ENCODE data around the gene LGI1. TPM values are rescaled to one million over a fixed set of nuclear protein-coding genes. Genes with fewer than 3 reads are reported as not detected.

LGI1 gene
- polyA plus RNA-seq, 1 experiment: not detected

DNA sequence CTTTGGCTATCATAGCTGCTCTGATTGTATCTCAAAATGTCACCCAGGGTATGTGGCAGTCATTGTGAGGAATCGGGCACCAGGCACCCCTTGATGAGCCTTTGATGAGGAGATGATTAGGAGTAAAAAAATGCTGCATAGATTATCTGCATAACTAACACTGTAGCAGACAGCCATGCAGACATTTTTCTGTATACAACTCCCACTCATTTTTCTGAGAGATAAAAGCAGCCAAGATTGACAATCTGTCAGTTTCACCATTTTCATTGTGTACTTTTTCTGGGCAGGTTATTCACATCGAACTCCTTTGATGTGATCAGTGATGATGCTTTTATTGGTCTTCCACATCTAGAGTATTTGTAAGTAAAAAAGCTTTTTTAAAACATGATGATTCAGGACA lies 19.4 kb downstream of the LGI1 start:
- no peak for DNase-seq (ENCODE audit: low read depth)
- ChIA-PET POLR2A (no interaction called here), CTCF (interaction anchor here (0.8 kb wide), 1 partner anchor 23 kb away, joined by 3 read pairs; no protein-coding TSS in a partner anchor)
- no peak overlapping the region for H3K4me3 ChIP-seq (ENCODE audit: low read depth, low read length)
- no peaks in the 10 kb centered on the region; the same call in 1 of the 2 replicates for H3K27me3 ChIP-seq (ENCODE audit: control insufficient read depth, insufficient read depth, low read length)
- TF ChIP-seq, protein P1, sequence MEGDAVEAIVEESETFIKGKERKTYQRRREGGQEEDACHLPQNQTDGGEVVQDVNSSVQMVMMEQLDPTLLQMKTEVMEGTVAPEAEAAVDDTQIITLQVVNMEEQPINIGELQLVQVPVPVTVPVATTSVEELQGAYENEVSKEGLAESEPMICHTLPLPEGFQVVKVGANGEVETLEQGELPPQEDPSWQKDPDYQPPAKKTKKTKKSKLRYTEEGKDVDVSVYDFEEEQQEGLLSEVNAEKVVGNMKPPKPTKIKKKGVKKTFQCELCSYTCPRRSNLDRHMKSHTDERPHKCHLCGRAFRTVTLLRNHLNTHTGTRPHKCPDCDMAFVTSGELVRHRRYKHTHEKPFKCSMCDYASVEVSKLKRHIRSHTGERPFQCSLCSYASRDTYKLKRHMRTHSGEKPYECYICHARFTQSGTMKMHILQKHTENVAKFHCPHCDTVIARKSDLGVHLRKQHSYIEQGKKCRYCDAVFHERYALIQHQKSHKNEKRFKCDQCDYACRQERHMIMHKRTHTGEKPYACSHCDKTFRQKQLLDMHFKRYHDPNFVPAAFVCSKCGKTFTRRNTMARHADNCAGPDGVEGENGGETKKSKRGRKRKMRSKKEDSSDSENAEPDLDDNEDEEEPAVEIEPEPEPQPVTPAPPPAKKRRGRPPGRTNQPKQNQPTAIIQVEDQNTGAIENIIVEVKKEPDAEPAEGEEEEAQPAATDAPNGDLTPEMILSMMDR (IDR thresholded peaks at IDR 0.05; ENCODE audit: insufficient read depth, low read depth, low read length): no peak
- no peaks in the 10 kb centered on the region for H3K36me3 ChIP-seq (ENCODE audit: control insufficient read depth, insufficient read depth, low read length)

DNA sequence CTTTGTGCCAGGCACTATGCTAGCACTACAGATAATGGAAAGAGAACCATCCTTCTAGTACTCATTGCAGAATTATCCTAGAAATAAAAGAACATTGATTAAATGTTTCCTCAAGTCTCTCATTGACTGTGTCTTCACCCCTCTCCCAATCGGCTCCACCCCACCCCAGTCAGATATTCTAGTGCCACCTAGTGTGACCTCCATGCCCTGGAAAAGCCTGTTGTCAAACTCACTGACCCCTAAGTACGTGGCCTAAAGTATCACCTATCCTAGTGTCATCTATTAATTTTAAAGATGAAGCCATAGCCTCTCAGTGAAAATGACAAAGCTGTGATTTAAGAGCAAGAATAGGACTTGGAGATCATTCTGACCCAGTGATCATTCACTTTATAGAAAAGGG lies 26.3 kb downstream of the LGI1 start:
- ChIA-PET POLR2A (no interaction called here), CTCF (interaction anchor here (1.4 kb wide), 1 partner anchor 22 kb away, joined by 4 read pairs; no protein-coding TSS in a partner anchor)
- TF ChIP-seq, protein P1 (IDR thresholded peaks at IDR 0.05; ENCODE audit: insufficient read depth, low read depth, low read length): no peak
- DNase-seq (ENCODE audit: low read depth): no peak
- Histone ChIP-seq H3K27me3 (ENCODE audit: control insufficient read depth, insufficient read depth, low read length) (no peaks in the 10 kb centered on the region), H3K4me3 (ENCODE audit: low read depth, low read length) (no peak overlapping the region), H3K36me3 (ENCODE audit: control insufficient read depth, insufficient read depth, low read length) (no peaks in the 10 kb centered on the region)

DNA sequence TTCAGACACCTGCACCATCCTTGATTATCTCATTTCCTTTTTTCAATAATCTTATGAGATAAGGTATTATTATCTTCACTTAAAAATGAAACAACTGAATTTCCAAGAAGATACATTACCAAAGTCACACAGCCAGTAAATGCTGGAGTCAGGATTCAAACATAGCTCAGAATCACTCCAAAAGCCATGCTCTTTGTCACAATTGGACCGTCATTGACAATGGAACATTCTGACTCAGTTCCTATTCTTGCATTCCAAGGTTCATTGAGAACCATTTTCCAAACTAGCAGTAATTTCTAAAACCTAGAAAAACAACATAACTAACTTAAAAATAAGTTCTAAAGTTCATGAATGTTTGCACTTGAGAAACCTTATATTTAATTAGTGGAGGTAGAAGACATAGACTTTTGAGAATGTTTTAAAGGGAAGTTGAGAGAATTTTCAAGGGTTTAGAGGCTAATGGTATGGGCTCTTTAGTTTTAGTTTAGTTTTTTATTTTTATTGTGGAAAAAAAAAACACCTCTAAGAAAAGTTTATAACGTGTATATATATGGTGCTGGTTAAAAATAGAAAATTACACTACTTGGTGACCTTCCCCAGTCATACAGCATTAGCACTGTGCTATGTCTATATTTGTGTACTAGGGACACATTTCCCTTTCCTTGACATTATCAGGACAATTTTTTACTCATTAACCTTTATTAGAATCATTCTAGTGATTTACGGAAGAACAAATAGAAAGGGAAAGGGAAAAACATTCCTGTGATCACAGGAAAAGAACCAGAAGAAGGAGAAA lies 30.9 kb downstream of the LGI1 start:
- H3K27me3 ChIP-seq (ENCODE audit: control insufficient read depth, insufficient read depth, low read length): no peaks in the 10 kb centered on the region
- no peaks in the 10 kb centered on the region for H3K36me3 ChIP-seq (ENCODE audit: control insufficient read depth, insufficient read depth, low read length)
- no peak overlapping the region for H3K4me3 ChIP-seq (ENCODE audit: low read depth, low read length)
- POLR2A ChIA-PET: no interaction called here
- no peak for DNase-seq (ENCODE audit: low read depth)
- CTCF ChIA-PET: no interaction called here
- TF ChIP-seq, protein P1 (IDR thresholded peaks at IDR 0.05; ENCODE audit: insufficient read depth, low read depth, low read length): no peak

DNA sequence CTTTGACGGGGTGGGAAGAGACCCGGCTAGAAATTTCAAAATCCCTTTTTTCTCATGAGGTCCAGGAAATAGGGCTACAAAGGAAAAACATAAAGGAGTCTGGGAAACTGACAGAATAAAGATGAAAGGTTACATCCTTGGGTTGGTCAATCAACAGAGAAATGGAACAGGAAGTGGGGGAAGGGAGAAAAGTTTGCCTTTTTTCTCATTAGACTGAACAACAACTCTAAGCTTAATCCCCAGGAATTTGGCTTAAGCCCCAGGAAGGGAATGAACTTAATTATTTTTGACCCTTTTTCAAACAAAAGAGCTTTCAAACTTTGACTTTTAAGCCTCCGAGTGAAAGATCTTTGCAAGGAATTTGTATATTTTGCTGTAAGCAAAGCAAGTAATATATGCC lies 32.7 kb downstream of the LGI1 start:
- Histone ChIP-seq H3K36me3 (ENCODE audit: control insufficient read depth, insufficient read depth, low read length) (no peaks in the 10 kb centered on the region), H3K4me3 (ENCODE audit: low read depth, low read length) (no peak overlapping the region), H3K27me3 (ENCODE audit: control insufficient read depth, insufficient read depth, low read length) (no peaks in the 10 kb centered on the region)
- ChIA-PET POLR2A (no interaction called here), CTCF (interaction anchor here (0.8 to 1.3 kb wide), 2 partner anchors 45 to 239 kb away, joined by 4 read pairs; no protein-coding TSS in a partner anchor)
- TF ChIP-seq, protein P1 (IDR thresholded peaks at IDR 0.05; ENCODE audit: insufficient read depth, low read depth, low read length): no peak
- DNase-seq (ENCODE audit: low read depth): no peak

DNA sequence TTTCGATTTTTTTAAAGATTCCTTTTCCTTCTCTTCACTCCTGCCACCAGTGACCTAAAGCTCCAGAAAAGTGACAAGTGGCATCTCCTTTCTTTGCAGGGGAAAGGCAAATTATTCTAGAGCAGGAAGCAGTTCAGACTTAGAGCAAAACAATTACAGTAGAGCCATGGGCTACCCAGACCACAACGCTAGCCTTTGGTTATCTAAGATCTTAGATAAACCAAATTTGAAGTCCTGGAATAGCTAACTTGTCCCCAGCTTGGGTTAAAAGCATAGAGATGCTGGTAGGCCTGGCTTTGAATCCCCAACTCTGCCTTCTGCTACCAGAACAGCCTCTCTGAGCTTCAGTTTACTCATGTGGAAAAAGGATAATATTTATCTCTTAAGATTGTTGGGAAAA lies 38.4 kb downstream of the LGI1 start:
- no peak for DNase-seq (ENCODE audit: low read depth)
- TF ChIP-seq, protein P1 (IDR thresholded peaks at IDR 0.05; ENCODE audit: insufficient read depth, low read depth, low read length): no peak
- Histone ChIP-seq H3K4me3 (ENCODE audit: low read depth, low read length) (no peak overlapping the region), H3K27me3 (ENCODE audit: control insufficient read depth, insufficient read depth, low read length) (peaks cover 3% of the 10 kb centered on the region; the same call in 1 of the 2 replicates), H3K36me3 (ENCODE audit: control insufficient read depth, insufficient read depth, low read length) (no peaks in the 10 kb centered on the region)
- POLR2A ChIA-PET: interaction anchor here (0.6 kb wide), 1 partner anchor 376 kb away, joined by 3 read pairs; no protein-coding TSS in a partner anchor
- CTCF ChIA-PET: interaction anchor here (0.8 to 1.2 kb wide), 2 partner anchors 51 to 81 kb away, joined by 3 to 4 read pairs; no protein-coding TSS in a partner anchor
